Measurements from ENCODE around the gene HJURP. TPM values are rescaled to one million over a fixed set of nuclear protein-coding genes. Genes with fewer than 3 reads are reported as not detected.

HJURP gene
- total RNA-seq, 1 donor from 2014 or later: 109 TPM

- no peak overlapping the region for H3K4me3 Mint-ChIP-seq
- Histone ChIP-seq H3K4me3 (no peak overlapping the region), H3K4me2 (no peak overlapping the region), H3F3A (ENCODE audit: low read depth) (no peaks in the 10 kb centered on the region), H3K36me3 (no peaks in the 10 kb centered on the region), H3K79me2 (ENCODE audit: low read depth) (no peaks in the 10 kb centered on the region), H4K20me1 (ENCODE audit: low read depth) (no peaks in the 10 kb centered on the region), H3K4me1 (no peaks in the 10 kb centered on the region), H3K9me3 (ENCODE audit: low read depth) (no peaks in the 10 kb centered on the region), H3K9ac (no peak overlapping the region), H3K27me3 (no peaks in the 10 kb centered on the region), H3K27ac (no peak overlapping the region), H2AFZ (replicated peaks) (no peak overlapping the region)
- H3K4me1 Mint-ChIP-seq: no peaks in the 10 kb centered on the region
- peaks cover 1% of the 10 kb centered on the region for H3K36me3 Mint-ChIP-seq
- H3K9me3 Mint-ChIP-seq: peaks cover 3% of the 10 kb centered on the region
- no peak for TF ChIP-seq EZH2 (IDR thresholded peaks at IDR 0.05)
- TF ChIP-seq EZH2phosphoT487 (IDR thresholded peaks at IDR 0.05): no peak
- H3K27me3 Mint-ChIP-seq (ENCODE audit: insufficient read depth, low read depth): peaks cover 3% of the 10 kb centered on the region
- peak; percentile 27 for DNase-seq (ENCODE audit: low spot score)
- no peak overlapping the region for H3K27ac Mint-ChIP-seq
These were observed 30.0 kb downstream of the HJURP start for GRCh38 chr2:233824373-233824772.

DNA sequence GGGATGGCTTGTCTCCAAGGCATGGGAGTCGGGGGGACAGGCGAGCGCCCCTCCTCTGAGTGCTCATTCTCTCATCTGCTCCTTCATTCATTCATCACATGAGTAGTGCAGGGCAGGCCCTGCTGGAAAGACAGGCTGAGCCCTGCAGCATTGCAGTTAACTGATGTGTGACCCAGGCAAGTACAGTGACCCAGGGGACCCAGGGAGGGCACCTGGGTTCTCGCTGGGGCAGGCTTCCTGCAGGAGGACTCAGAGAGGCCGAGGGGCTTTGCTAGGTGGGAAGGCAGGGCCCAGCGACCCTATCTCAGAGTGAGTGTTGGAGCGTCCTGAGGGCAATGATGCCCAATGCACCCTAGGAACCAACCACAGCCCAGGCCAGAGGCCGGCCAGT lies 30.6 kb downstream of the HJURP start:
- Histone ChIP-seq H3K27ac (no peak overlapping the region), H3K9ac (no peak overlapping the region), H3K9me3 (ENCODE audit: low read depth) (no peaks in the 10 kb centered on the region), H3K4me1 (no peaks in the 10 kb centered on the region), H4K20me1 (ENCODE audit: low read depth) (no peaks in the 10 kb centered on the region), H3K4me3 (no peak overlapping the region), H3K36me3 (no peaks in the 10 kb centered on the region), H3K79me2 (ENCODE audit: low read depth) (no peaks in the 10 kb centered on the region), H3F3A (ENCODE audit: low read depth) (no peaks in the 10 kb centered on the region), H2AFZ (replicated peaks) (no peak overlapping the region), H3K4me2 (no peak overlapping the region), H3K27me3 (no peaks in the 10 kb centered on the region)
- no peak for DNase-seq (ENCODE audit: low spot score)
- Mint-ChIP-seq H3K27me3 (ENCODE audit: insufficient read depth, low read depth) (peaks cover 3% of the 10 kb centered on the region), H3K27ac (no peak overlapping the region), H3K36me3 (peaks cover 1% of the 10 kb centered on the region), H3K4me1 (no peaks in the 10 kb centered on the region), H3K4me3 (no peak overlapping the region), H3K9me3 (peaks cover 3% of the 10 kb centered on the region)
- TF ChIP-seq EZH2 (IDR thresholded peaks at IDR 0.05): no peak
- no peak for TF ChIP-seq CTCF (IDR thresholded peaks at IDR 0.05)
- TF ChIP-seq EZH2phosphoT487 (IDR thresholded peaks at IDR 0.05): no peak

DNA sequence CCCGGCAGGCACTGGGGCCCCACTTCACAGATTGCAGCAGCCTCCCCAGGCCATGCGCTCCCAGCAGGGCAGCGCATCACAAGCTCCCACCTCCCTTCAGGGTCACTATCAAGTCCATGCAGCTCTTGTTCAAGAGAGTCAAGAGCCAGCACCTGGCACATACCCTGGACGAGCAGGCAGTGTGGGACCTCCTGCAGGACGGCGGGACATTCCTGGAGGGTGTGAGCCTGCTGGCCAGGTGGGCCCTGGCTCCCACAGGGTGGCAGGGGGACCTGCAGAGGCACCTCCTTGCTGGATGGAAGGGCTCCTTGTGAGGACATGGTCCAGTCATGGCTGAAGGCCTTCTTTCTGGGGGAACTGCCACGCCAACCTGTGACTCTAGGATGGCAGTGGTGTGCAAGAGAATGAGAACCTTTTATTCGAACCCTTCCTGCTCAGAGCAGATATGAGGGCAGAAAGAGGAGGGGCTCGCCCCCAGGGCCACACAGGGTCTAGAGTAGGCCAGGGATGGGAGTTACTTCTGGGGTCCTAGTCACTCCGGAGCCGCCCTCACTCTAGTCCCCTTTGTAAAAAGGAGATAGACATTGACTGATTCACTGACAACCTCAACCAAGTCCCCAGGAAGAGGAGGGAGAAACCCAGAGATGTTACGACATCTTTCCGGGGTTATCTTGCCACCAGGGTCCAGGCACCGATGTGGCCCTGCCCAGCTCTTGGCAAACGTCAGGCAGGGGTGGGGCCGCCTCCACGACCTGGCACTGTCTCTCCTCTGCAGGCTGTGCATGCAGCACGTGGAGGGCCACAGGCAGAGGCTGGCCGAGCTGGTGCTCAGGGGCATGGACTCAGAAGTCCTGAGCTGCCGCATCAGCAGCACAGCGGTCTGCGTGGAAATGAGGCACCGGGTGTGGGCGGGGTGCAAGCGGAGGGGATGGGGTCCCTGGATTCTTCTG lies 31.3 kb downstream of the HJURP start:
- H3K4me2 ChIP-seq: no peak overlapping the region
- Mint-ChIP-seq H3K4me3 (no peak overlapping the region), H3K27me3 (ENCODE audit: insufficient read depth, low read depth) (peaks cover 3% of the 10 kb centered on the region), H3K27ac (no peak overlapping the region), H3K9me3 (peaks cover 3% of the 10 kb centered on the region), H3K36me3 (peaks cover 1% of the 10 kb centered on the region), H3K4me1 (no peaks in the 10 kb centered on the region)
- no peaks in the 10 kb centered on the region for H3K79me2 ChIP-seq (ENCODE audit: low read depth)
- H3K27me3 ChIP-seq: no peaks in the 10 kb centered on the region
- no peaks in the 10 kb centered on the region for H3K36me3 ChIP-seq
- no peak overlapping the region for H3K4me3 ChIP-seq
- TF ChIP-seq EZH2phosphoT487 (IDR thresholded peaks at IDR 0.05) (no peak), EZH2 (IDR thresholded peaks at IDR 0.05) (no peak), CTCF (IDR thresholded peaks at IDR 0.05) (no peak)
- DNase-seq (ENCODE audit: low spot score): no peak
- no peak overlapping the region for H3K27ac ChIP-seq
- no peaks in the 10 kb centered on the region for H3K4me1 ChIP-seq
- no peak overlapping the region for H2AFZ ChIP-seq (replicated peaks)
- H3F3A ChIP-seq (ENCODE audit: low read depth): no peaks in the 10 kb centered on the region
- no peaks in the 10 kb centered on the region for H4K20me1 ChIP-seq (ENCODE audit: low read depth)
- H3K9ac ChIP-seq: no peak overlapping the region
- H3K9me3 ChIP-seq (ENCODE audit: low read depth): no peaks in the 10 kb centered on the region

All from neural progenitor cell (in vitro differentiated cells).